GM12872 (cell line): ENCODE measurements around the gene GLYATL1.

ENCODE experiments used
- TF ChIP-seq, protein P1 (sequence below): IDR thresholded peaks from 3 replicates; pipeline ENCODE4 v1.5.1; 2011; ENCODE audit warnings: low read depth, mild to moderate bottlenecking, low read length, moderate library complexity; ENCODE audit not compliant: insufficient read depth

The GLYATL1 gene

DNA sequence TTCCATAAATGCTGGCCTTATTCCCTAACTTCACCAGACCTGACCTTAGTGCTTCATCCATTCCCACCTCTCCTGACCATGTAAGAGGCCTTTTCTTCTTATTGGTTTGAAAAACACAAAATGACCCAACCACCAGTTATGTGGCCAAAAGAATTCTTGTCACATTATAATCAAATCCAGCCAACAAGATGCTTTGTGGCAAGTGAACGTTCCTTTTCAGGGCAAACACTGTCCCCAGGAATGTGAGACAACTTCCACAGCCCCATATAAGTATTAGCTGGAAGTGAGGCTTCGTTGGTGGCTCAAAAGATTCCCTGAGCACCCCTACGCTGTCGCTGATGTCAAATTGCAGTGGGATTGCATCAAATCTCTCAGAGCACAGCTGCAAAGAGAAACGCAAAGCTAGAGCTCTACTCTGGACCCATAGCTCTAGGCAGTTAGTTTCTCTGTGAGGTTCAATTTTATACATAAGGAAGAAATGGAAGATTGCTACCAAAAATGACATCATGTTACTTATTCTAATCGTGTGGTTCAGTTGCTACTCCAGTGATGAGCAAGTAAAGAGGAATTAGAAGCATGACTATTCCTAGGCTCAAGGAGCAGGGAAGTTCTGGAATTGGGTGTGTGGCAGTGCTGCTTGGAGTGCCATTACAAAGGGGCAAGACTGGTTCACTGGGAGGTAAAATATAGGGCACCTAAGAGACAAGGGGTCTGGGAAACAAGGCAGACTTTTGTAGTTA, 26.1 kb downstream of the GLYATL1 start:
- TF ChIP-seq, protein P1, sequence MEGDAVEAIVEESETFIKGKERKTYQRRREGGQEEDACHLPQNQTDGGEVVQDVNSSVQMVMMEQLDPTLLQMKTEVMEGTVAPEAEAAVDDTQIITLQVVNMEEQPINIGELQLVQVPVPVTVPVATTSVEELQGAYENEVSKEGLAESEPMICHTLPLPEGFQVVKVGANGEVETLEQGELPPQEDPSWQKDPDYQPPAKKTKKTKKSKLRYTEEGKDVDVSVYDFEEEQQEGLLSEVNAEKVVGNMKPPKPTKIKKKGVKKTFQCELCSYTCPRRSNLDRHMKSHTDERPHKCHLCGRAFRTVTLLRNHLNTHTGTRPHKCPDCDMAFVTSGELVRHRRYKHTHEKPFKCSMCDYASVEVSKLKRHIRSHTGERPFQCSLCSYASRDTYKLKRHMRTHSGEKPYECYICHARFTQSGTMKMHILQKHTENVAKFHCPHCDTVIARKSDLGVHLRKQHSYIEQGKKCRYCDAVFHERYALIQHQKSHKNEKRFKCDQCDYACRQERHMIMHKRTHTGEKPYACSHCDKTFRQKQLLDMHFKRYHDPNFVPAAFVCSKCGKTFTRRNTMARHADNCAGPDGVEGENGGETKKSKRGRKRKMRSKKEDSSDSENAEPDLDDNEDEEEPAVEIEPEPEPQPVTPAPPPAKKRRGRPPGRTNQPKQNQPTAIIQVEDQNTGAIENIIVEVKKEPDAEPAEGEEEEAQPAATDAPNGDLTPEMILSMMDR: no peak

DNA sequence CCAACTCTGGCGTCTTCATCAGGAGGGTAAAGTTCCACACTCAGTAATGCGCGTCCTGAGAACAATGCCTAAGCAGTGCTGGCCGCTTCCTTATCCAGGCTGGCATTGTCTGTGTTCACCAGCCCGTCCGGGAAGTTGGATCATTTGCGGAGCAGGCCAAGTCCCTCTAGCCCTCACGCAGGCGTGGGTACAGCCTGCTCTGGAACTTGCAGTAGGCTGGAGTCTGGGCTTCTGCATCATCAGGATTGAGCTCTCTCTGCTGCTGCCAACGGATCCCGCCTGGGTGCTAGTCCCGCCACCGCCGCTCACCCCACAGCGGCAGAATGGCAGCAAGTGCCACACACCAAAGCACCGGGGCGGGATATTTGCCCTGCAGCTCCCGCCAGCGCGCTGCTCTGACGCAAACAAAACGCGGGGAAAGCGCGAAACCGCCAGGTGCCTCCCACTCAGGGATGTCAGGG, 29.0 kb downstream of the GLYATL1 start:
- TF ChIP-seq, protein P1: no peak

DNA sequence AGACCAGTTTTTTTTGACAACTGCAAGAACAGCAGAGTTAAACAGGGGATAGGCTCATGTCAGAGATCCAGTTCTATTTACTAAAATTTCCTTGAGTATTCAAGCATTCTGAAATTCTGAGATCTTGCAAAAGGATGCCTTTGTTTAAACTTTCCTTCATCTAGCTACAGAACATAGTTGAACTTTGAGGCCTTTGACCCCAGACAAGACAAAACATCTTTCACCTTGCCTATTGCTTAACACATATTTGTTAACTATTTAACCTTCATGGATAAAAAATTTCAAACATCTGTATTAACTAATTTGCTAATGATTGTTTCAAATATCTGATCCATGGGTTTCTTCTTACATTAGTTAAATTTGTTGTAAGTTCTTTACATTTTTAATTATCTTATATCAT, 38.2 kb downstream of the GLYATL1 start:
- TF ChIP-seq, protein P1: no peak

DNA sequence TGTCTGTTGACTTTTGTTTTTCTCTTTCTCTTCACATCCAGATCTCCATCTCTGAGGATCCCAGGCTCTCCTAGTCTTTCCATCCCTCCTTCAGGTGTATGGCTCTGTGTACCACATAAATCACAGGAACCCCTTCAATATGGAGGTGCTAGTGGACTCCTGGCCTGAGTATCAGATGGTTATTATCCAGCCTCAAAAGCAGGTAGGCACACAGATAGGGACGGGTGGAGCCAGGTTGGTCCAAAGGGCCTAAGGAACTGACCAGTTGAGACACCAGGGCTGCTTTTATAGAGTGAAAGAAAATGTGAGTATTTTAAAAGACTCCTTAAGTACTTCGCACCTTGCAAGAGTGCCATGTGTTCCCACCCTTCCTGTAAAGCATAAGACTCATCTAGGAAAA, 39.9 kb downstream of the GLYATL1 start:
- TF ChIP-seq, protein P1: no peak

DNA sequence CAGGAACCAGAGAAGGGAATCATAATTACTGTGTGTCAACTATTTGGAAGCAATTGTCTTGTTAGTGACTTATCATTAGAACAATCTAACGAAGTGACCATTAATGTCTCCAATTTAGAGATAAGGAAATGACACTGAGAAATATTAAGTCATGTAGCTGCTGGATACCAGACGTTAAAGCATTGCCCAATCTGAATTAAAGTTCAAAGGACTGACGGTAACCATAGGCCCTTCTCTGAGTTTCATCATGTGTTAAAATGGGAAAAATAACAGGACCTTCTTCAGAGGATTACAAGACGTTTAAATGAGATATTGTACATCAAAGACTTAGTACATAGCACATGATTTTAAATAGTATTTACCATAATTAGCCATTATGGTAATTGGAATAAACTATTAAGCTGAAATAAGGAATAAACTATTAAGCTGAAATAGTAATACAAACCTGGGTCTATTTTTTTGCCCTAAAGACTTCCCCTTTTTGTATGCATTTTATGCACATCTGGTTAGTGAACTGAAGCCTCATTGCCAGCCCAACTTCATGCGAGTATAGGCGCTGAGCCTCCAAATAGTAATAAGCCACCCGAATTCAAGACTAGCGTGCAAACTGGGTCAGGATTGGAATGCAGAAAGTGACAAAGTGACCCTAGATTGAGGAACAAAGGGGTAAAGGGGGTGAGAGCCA, 41.0 kb downstream of the GLYATL1 start:
- TF ChIP-seq, protein P1: no peak

DNA sequence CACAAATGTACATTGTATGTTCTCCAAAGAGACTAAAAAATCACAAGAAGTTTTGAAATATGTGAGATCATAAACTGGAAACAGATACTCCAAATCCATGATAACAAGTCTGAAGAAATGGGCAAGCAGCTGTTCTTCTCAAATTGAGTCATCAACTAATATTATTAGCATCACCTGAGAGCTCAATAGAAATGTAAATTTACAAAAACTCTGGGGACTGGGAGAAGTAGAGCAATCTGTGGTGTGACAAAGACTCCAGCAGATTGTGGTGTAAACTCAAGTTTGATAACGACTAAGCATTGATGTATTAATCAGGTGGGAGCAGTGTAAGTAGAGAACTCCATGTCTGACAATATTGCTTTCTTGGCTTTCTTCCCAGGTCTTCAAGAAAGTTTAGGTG, 53.2 kb downstream of the GLYATL1 start:
- TF ChIP-seq, protein P1: no peak

DNA sequence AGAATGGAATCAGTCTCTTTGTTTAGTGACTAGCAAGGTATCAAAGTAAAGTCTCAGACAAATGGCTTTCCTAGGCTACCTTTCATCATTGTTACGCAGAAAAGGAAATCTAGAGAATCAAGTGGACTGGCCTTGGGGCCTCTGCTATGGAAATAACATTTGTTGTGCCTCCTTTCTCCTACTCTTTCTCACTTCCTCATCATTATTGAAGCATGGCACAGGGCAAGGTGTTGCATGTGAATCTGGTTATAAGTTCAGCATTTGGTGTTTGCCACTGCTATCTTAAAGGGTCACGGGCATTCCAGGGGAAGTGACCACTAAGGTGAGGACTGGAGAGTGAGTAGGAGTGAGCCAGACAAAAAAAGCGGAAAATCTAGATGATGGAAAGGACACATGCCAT, 54.9 kb downstream of the GLYATL1 start:
- TF ChIP-seq, protein P1: no peak
